ENCODE data around the gene EDA. TPM values are rescaled to one million over a fixed set of nuclear protein-coding genes. Genes with fewer than 3 reads are reported as not detected.

Gene EDA
- total RNA-seq, 1 experiment from 2014 or later = 5.2 TPM

GRCh38 chrX:69705818-69706217 is 89.9 kb downstream of the EDA start:
- no peaks in the 10 kb centered on the region for H3K36me3 ChIP-seq (ENCODE audit: control insufficient read depth in 1 of 2, insufficient read depth in 2 of 2, low read length in 2 of 2)
- BruUV-seq (replicated peaks) = no TSS peak
- no peaks in the 10 kb centered on the region for H3K4me1 ChIP-seq (ENCODE audit: control insufficient read depth in 1 of 2, insufficient read depth in 2 of 2, low read length in 2 of 2)
- DNase-seq (ENCODE audit: low read depth, low spot score) = no peak
- no peak overlapping the region for H3K4me2 ChIP-seq (ENCODE audit: low read length)
- no peaks in the 10 kb centered on the region for H3K9me3 ChIP-seq (ENCODE audit: control insufficient read depth in 1 of 2, insufficient read depth in 1 of 2, low read depth in 1 of 2, low read length in 2 of 2)
- no peak overlapping the region for H3K4me3 ChIP-seq (replicated peaks in 1 of 2; ENCODE audit: low read depth in 1 of 2, low read length in 2 of 2)
- no peaks in the 10 kb centered on the region for H3K9me2 ChIP-seq (ENCODE audit: insufficient read depth)
- ATAC-seq = no peak
- CTCF ChIA-PET = no interaction called here
- RAD21 ChIA-PET (ENCODE audit: low non-redundant PET in 1 of 2, low total read pairs in 2 of 2, uncharacterized antibody in 2 of 2, unreplicated experiment in 2 of 2) = no interaction called here
- no peaks in the 10 kb centered on the region for H3K27me3 ChIP-seq (ENCODE audit: insufficient read depth, low read length)
- POLR2A ChIA-PET = no interaction called here
- intact Hi-C loops (cut with micrococcal nuclease) = no loop called here
- no peaks in the 10 kb centered on the region for H3K79me2 ChIP-seq (ENCODE audit: insufficient read depth, low read length)
- no peaks in the 10 kb centered on the region for H4K20me1 ChIP-seq (ENCODE audit: insufficient read depth)
- no peak for TF ChIP-seq EZH2phosphoT487 (IDR thresholded peaks at IDR 0.05; ENCODE audit: borderline replicate concordance)
- TF ChIP-seq YY1 (IDR thresholded peaks at IDR 0.05; ENCODE audit: extremely low read depth, insufficient replicate concordance, low read depth, low read length) = no peak
- TF ChIP-seq RAD21 (IDR thresholded peaks at IDR 0.05; ENCODE audit: low read depth) = no peak
- no peak for TF ChIP-seq EGR1 (IDR thresholded peaks at IDR 0.05; ENCODE audit: low read depth)
- TF ChIP-seq CTCF (IDR thresholded peaks at IDR 0.05 in 2 of 3, conservative IDR thresholded peaks at IDR 0.05 in 1 of 3; ENCODE audit: borderline replicate concordance in 1 of 3, insufficient read depth in 1 of 3, low read depth in 2 of 3, low read length in 2 of 3) = no peak
- TF ChIP-seq SP1 (IDR thresholded peaks at IDR 0.05; ENCODE audit: low read depth) = no peak
- no peak for TF ChIP-seq ATF3 (IDR thresholded peaks at IDR 0.05)
- TF ChIP-seq ZFX (IDR thresholded peaks at IDR 0.05) = no peak
- TF ChIP-seq, protein P1, sequence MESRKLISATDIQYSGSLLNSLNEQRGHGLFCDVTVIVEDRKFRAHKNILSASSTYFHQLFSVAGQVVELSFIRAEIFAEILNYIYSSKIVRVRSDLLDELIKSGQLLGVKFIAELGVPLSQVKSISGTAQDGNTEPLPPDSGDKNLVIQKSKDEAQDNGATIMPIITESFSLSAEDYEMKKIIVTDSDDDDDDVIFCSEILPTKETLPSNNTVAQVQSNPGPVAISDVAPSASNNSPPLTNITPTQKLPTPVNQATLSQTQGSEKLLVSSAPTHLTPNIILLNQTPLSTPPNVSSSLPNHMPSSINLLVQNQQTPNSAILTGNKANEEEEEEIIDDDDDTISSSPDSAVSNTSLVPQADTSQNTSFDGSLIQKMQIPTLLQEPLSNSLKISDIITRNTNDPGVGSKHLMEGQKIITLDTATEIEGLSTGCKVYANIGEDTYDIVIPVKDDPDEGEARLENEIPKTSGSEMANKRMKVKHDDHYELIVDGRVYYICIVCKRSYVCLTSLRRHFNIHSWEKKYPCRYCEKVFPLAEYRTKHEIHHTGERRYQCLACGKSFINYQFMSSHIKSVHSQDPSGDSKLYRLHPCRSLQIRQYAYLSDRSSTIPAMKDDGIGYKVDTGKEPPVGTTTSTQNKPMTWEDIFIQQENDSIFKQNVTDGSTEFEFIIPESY (IDR thresholded peaks at IDR 0.05; ENCODE audit: extremely low read depth, insufficient replicate concordance, low read length) = no peak
- no peak for TF ChIP-seq POLR2A (IDR thresholded peaks at IDR 0.05; ENCODE audit: borderline replicate concordance, extremely low read depth, insufficient read depth, insufficient read length)
- no peak overlapping the region for H3K27ac ChIP-seq (ENCODE audit: low read depth, low read length)
- H3K9ac ChIP-seq (ENCODE audit: low read length) = no peak overlapping the region
- no peak overlapping the region for H2AFZ ChIP-seq (ENCODE audit: low read depth, low read length, poor library complexity, severe bottlenecking)
